Hypothalamus (tissue), 51 donors: Measurements from ENCODE around the gene KRT40.

Experiments used
- DNase-seq, 51 donors: peaks; one replicate each; lab custom pipeline; 2025; lab: John Stamatoyannopoulos, UW

The KRT40 gene

DNA sequence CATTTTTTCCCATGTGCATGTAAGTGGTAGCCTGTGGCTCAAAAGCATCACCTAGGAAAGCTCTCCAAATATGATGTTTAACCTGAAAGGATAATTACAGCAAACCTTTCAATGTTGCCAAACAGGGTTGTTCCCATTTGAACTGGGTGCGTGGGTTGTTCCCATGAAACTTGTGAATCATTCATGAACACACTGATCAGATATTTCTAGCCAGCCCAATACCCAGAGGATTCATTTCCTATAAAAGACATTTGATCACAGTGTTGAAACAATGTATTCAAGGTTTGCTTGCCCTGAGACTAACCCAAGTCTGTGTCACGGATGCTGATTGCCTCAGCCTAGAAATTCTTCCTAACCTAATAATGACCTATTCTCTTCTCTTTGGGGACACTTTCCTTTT lies 30.2 kb downstream of the KRT40 start:
- DNase-seq: no peak

DNA sequence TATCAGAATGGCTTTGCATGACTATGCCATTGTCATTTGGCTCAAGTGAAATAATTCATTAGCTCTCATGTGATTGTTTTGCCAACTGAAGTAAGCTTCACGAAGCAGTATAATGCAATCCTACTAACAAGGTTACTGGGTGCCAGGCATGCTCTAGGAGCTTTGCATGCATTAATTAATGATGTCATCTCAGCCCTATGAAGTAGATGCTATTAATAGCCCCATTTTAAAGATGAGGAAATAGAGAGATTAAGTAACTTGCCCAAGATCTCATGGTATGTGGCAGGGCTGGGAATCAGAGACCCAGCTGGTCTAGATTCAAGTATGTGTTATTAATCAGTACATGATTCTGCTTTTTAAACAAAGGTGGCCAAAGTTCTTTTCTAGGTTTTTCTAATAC lies 31.5 kb downstream of the KRT40 start:
- no peak for DNase-seq

- no peak for DNase-seq
Observed at GRCh38 chr17:40952154-40952553, 32.0 kb downstream of the KRT40 start.

GRCh38 chr17:40951011-40951622 lies 33.0 kb downstream of the KRT40 start:
- no peak for DNase-seq

DNA sequence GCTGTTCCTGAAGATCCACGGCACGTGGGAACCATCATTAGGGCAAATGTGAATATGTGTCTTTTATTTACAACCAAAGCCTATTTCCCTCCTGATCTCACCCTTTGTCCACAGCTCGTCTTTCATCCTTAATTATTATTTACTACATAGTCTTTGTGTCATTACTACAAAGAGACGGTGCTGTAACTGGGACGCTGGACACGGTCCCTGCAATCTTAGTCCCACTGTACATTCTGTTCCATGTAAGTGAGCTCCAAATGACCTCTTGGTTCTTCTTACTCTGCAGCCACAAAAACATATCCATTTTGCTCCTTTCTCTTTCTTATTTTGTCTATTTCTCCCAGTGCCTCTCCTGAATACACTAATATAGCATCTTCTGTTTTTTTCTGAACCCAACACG lies 34.0 kb downstream of the KRT40 start:
- DNase-seq: no peak

DNA sequence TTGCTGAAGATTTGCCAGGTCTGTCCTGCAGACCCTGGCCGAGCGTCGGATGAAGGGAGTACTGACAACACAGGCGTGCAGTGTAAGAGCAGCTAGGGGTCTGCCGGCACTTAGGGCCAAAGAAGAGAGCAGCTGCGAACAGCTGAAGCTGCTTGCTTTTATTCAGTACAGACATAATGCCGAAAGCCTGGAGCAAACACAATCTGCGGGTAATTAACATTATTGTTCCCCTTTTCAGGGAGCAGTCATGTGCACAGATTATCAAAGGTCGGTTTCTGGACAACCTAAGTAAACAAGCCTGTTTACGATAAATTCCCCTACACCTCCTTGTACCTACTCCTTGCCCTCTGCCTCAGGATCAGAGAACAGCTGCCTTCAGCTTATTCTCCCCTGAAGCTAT lies 34.7 kb downstream of the KRT40 start:
- no peak for DNase-seq

GRCh38 chr17:40947929-40948328 lies 36.2 kb downstream of the KRT40 start:
- DNase-seq: no peak

GRCh38 chr17:40945414-40945813 lies 38.7 kb downstream of the KRT40 start:
- DNase-seq: no peak

- DNase-seq: no peak
Observed at GRCh38 chr17:40944531-40944930, 39.6 kb downstream of the KRT40 start.

GRCh38 chr17:40942553-40942952 lies 41.6 kb downstream of the KRT40 start:
- no peak for DNase-seq

DNA sequence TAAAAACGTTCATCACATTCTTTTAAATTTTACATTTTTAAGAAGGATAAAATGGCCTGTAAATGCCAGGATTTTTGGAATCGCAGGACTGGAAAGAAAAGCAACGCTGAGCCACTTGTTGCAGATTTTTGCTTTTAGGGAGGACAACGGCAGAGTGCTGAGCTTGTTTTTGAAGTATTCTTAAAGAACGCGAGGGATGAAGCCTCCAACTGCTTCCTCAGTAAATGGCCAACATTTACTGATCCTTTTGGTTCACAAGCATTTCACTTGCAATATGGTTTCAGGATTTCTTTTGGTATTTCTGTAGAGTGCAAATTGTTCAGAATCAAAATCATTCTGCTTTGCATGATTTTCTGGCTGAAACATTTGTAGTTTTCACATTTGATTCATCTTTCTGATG lies 43.9 kb downstream of the KRT40 start:
- DNase-seq: no peak

- DNase-seq: no peak
Observed at GRCh38 chr17:40938981-40939380, 45.1 kb downstream of the KRT40 start.

GRCh38 chr17:40937384-40937819 lies 46.7 kb downstream of the KRT40 start, which contains the start of gene KRT23:
Gene KRT23 (minus strand): TSS chr17:40937646. CDS start chr17:40936603, 1,043 bp downstream.
- DNase-seq: no peak

- no peak for DNase-seq
Observed at GRCh38 chr17:40936976-40937375, 47.1 kb downstream of the KRT40 start.

DNA sequence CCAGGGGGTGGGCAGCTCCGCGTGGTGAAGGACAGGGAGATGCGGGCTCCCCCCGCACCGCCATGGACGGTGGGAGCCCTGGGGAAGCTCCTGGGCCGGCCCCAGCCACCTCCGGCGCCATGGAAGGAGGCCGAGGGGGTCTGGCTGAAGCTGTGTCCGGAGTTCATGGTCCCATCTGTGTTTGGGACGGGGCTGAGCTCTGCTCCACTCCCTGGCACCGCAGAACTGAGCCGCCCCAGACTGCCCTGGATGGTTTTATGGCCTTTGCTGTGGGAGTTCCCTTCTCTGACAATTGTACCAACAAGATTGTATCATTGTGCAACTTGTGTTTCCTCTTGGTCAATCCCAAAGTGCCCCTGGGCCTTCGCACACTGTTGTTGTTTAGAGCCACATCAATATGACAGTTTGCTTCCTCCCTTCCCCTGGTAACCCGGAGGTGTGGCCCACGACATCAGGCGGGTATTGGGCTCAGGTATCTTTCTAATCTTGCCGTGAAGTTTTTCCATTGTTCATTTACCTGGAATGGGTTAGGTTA lies 47.6 kb downstream of the KRT40 start:
- no peak for DNase-seq

DNA sequence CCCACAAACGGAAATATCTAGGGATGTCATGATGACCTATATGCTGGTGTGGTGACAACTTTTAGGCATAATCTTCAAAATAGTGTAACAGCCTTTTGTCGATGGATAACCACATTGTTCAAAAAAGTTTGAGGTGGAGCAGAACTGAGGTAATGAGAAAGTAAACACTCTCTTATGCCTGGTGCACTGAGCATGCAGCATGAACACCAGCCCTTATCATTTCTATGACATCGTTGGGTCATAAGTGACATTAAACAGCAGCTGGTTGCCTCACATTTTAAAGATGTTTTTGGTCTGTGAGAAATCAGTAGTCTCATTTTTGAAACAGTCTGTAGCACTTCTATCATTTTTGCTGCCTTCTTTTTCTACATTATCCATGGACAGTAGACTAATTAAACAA lies 48.5 kb downstream of the KRT40 start:
- no peak for DNase-seq

- DNase-seq: no peak
Observed at GRCh38 chr17:40932608-40933007, 51.5 kb downstream of the KRT40 start.

- no peak for DNase-seq
Observed at GRCh38 chr17:40931311-40931710, 52.8 kb downstream of the KRT40 start.
